ENCODE results near the gene COL1A1. TPM values are rescaled to one million over a fixed set of nuclear protein-coding genes. Genes with fewer than 3 reads are reported as not detected.

The COL1A1 gene
- total RNA-seq, 1 experiment from 2014 or later = 5.5 TPM

DNA sequence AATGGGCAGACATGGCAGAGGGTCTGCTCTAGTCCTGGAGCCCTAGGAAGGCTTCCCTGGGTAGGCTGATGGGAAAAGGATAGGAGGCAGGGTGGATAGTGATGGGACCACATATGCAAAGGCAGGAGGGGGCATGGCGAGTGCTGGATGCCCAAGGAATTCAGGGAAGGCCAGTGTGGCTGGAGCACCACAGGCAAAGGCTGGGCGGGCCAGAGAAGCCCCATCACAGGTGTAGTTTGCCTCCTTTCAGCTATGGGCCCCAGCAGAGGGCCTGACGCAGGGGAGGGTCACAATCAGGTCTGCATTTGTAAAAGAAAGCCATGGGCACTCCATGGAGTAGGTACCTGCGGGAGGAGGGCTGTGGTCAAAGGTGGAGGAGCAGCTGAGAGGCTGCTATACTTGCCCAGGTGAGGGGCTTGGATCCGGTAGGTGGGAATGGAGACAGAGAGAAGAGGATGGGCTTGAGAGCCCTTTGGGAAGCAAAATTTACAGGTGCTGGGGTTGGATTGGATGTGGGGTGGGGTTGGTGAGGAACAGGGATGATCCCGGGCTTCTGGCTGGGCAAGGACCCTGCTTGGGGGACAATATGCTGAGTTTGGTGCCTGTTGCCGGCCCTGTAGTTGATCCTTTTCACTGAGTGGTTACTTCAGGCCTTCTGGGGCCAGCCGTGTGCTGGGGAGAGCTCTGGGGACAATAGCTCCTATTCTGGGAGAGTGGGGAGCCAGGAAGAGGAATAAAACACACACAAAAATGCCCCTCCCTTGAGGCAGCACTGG is 6.5 kb upstream of the COL1A1 start:
- DNase-seq = no peak
- Mint-ChIP-seq H3K9me3 (ENCODE audit: low read depth, unreplicated experiment) (no peaks in the 10 kb centered on the region), H3K27me3 (ENCODE audit: unreplicated experiment) (peaks cover 89% of the 10 kb centered on the region), H3K4me3 (ENCODE audit: low read depth, unreplicated experiment) (no peak overlapping the region), H3K27ac (ENCODE audit: unreplicated experiment) (no peak overlapping the region), H3K4me1 (ENCODE audit: low read depth, unreplicated experiment) (peaks cover 27% of the 10 kb centered on the region), H3K36me3 (ENCODE audit: insufficient read depth, unreplicated experiment) (no peaks in the 10 kb centered on the region)
- TF ChIP-seq, protein P1, sequence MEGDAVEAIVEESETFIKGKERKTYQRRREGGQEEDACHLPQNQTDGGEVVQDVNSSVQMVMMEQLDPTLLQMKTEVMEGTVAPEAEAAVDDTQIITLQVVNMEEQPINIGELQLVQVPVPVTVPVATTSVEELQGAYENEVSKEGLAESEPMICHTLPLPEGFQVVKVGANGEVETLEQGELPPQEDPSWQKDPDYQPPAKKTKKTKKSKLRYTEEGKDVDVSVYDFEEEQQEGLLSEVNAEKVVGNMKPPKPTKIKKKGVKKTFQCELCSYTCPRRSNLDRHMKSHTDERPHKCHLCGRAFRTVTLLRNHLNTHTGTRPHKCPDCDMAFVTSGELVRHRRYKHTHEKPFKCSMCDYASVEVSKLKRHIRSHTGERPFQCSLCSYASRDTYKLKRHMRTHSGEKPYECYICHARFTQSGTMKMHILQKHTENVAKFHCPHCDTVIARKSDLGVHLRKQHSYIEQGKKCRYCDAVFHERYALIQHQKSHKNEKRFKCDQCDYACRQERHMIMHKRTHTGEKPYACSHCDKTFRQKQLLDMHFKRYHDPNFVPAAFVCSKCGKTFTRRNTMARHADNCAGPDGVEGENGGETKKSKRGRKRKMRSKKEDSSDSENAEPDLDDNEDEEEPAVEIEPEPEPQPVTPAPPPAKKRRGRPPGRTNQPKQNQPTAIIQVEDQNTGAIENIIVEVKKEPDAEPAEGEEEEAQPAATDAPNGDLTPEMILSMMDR (IDR thresholded peaks at IDR 0.05; ENCODE audit: unreplicated experiment) = no peak
- intact Hi-C loops (cut with micrococcal nuclease; ENCODE audit: unreplicated experiment) = no loop called here
- CTCF ChIA-PET = interaction anchor here (0.6 kb wide), 1 partner anchor 195 kb away, joined by 3 read pairs; no protein-coding TSS in a partner anchor
- no TSS peak for BruUV-seq (replicated peaks)

DNA sequence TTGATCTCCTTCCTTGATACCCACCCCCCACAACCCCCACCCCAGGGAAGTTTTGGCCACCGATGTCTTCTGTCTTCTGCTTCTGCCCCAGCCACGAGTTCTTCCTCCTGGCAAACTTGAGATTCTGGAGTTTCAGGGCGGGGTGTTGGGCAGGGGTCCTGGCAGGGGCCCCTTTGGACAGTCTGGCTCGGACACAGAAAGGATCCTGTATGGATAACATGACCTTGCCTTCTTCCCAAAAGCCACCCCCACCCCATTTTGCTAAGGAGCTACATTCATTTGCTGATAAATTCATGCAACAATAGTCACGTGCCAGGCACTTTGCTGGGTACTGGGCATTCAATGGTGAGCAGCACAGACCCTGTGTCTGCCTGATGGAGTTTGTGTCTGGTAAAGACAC is 5.9 kb upstream of the COL1A1 start:
- Mint-ChIP-seq H3K27ac (ENCODE audit: unreplicated experiment) (no peak overlapping the region), H3K4me3 (ENCODE audit: low read depth, unreplicated experiment) (no peak overlapping the region), H3K4me1 (ENCODE audit: low read depth, unreplicated experiment) (peaks cover 27% of the 10 kb centered on the region), H3K27me3 (ENCODE audit: unreplicated experiment) (peaks cover 89% of the 10 kb centered on the region), H3K36me3 (ENCODE audit: insufficient read depth, unreplicated experiment) (no peaks in the 10 kb centered on the region), H3K9me3 (ENCODE audit: low read depth, unreplicated experiment) (no peaks in the 10 kb centered on the region)
- no TSS peak for BruUV-seq (replicated peaks)
- no peak for DNase-seq
- CTCF ChIA-PET = interaction anchor here (0.6 kb wide), 1 partner anchor 391 kb away, joined by 7 read pairs; no protein-coding TSS in a partner anchor
- intact Hi-C loops (cut with micrococcal nuclease; ENCODE audit: unreplicated experiment) = no loop called here
- TF ChIP-seq, protein P1 (IDR thresholded peaks at IDR 0.05; ENCODE audit: unreplicated experiment) = no peak

DNA sequence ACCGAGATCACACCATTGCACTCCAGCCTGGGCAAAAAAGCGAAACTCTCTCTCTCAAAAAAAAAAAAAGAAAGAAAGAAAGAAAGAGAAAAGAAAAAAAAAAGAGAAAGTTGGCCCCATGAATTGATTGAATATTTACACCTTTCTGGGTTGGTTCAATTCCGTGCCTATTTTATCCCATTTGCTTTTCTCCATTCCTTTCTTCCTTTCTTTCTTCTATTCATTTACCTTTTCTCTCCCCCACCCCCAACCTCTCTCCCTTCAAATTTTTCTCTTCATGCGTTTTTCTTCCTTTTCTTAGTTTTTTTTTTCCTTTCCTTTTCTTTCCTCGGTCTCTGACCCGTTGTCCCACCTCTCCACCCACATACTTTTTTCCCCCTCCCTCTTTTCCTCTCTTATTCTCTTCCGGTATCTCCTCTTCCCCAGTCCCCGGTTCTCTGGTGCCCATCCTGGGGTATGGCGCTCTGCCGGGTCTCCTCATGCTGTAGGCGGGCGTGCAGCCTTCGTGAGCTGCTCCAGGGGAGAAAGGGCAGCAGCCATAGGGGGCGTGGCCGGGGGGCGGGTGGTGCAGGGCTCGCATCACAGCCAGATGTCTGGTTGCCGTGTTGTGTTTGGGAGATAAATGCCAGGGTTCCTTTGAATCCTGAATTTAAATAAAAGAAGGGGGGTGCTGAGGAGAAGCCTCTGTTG is 5.3 kb upstream of the COL1A1 start:
- no TSS peak for BruUV-seq (replicated peaks)
- Mint-ChIP-seq H3K4me3 (ENCODE audit: low read depth, unreplicated experiment) (no peak overlapping the region), H3K36me3 (ENCODE audit: insufficient read depth, unreplicated experiment) (no peaks in the 10 kb centered on the region), H3K27ac (ENCODE audit: unreplicated experiment) (no peak overlapping the region), H3K9me3 (ENCODE audit: low read depth, unreplicated experiment) (no peaks in the 10 kb centered on the region), H3K4me1 (ENCODE audit: low read depth, unreplicated experiment) (peaks cover 26% of the 10 kb centered on the region), H3K27me3 (ENCODE audit: unreplicated experiment) (peaks cover 89% of the 10 kb centered on the region)
- CTCF ChIA-PET = interaction anchor here (0.6 kb wide), 2 partner anchors 390 to 920 kb away, joined by 3 to 7 read pairs; no protein-coding TSS in a partner anchor
- peak; percentile 46 for DNase-seq
- TF ChIP-seq, protein P1 (IDR thresholded peaks at IDR 0.05; ENCODE audit: unreplicated experiment) = no peak
- intact Hi-C loops (cut with micrococcal nuclease; ENCODE audit: unreplicated experiment) = no loop called here

DNA sequence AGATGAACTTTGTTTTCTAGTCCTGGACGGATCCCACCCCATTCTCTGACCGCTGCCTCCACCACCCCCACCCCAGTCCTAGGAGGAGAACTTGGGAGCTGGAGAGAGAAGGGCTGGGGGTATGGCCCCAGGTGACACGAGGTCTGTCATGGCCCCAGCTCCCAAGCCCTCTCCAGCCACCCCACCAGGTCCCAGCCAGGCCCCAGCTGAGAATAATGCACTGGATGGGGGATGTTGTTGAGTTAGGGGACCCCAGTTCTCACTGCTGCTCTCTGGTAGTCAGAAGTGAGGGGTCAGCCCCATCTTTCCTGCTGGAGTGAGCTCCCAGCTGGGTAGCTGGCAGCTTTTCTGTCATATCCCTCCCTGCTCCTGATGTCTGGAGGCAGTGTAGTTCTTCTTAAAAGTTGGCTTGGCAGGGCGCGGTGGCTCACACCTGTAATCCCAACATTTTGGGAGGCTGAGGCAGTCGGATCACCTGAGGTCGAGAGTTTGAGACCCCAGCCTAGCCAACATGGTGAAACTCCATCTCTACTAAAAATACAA is 4.6 kb upstream of the COL1A1 start:
- TF ChIP-seq, protein P1 (IDR thresholded peaks at IDR 0.05; ENCODE audit: unreplicated experiment) = no peak
- BruUV-seq (replicated peaks) = no TSS peak
- H3K9me3 Mint-ChIP-seq (ENCODE audit: low read depth, unreplicated experiment) = no peaks in the 10 kb centered on the region
- H3K27ac Mint-ChIP-seq (ENCODE audit: unreplicated experiment) = no peak overlapping the region
- CTCF ChIA-PET = interaction anchor here (0.8 kb wide), 1 partner anchor 102 kb away, joined by 3 read pairs; no protein-coding TSS in a partner anchor
- intact Hi-C loops (cut with micrococcal nuclease; ENCODE audit: unreplicated experiment) = no loop called here
- DNase-seq = no peak
- peaks cover 7% of the 10 kb centered on the region for H3K36me3 Mint-ChIP-seq (ENCODE audit: insufficient read depth, unreplicated experiment)
- peaks cover 89% of the 10 kb centered on the region for H3K27me3 Mint-ChIP-seq (ENCODE audit: unreplicated experiment)
- peaks cover 23% of the 10 kb centered on the region for H3K4me1 Mint-ChIP-seq (ENCODE audit: low read depth, unreplicated experiment)
- H3K4me3 Mint-ChIP-seq (ENCODE audit: low read depth, unreplicated experiment) = no peak overlapping the region
